ENCODE results near the gene KCNMA1.

The KCNMA1 gene

GRCh38 chr10:76902949-76903348 is 734.7 kb downstream of the KCNMA1 start:
- DNase-seq (ENCODE audit: low read depth in 2 of 2): no peak

GRCh38 chr10:76901701-76902100 is 735.9 kb downstream of the KCNMA1 start:
- no peak for DNase-seq (ENCODE audit: low read depth in 2 of 2)

- DNase-seq (ENCODE audit: low read depth in 2 of 2): no peak
These were observed 738.1 kb downstream of the KCNMA1 start for GRCh38 chr10:76899490-76899889.

DNA sequence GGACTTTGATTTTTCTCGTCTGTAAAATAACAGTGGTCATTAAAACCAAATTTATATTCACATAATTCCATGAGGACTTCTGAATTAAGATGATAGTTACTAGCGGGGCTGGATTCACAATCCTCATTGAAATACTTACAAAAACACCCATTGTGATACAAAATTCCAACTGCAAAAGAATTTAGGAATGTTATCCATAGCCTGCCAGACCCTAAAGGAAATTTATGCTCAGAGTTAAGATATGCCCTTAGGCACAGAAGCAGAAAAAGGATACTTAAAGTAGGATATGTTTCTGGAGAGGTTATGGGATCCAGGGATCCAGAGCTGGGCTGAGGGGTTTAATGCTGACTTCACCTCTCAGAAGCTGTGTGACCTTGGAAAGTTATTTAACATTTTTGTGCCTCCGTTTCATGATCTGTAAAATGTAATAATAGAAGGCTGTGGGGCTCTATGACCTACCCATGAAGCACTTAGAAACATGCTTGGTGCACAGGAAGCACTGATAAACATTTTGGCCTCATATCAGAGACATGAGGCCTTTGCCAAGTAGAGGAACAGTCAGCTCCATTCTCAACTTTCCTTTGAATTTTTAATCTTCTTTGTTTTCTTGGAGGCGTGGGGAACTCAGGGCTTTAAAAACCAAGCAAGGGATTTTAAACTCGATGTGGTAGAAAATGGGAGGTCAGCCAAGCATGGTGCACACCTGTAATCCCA is 744.7 kb downstream of the KCNMA1 start:
- no peak for DNase-seq (ENCODE audit: low read depth in 2 of 2)

- DNase-seq (ENCODE audit: low read depth in 2 of 2): no peak
These were observed 750.2 kb downstream of the KCNMA1 start for GRCh38 chr10:76887223-76888010.

DNA sequence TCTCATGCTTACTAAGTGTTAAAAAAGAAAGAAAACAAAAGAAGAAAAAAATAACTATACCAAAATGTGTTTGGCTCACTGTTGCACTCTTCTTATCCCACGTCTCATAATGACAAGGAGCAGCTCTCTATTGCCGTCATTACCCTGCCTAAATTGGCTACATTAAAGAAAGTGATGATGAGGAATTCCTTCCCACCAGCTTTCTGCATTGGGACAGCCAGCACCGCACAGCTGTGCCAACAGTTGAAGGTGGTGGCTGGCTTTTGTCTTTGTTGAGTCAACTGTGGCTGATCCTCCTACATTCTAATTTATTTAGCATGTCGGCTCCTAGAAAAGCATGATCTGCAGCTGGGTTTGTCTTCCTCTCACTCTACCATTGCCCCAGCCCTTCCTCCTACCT is 751.8 kb downstream of the KCNMA1 start:
- no peak for DNase-seq (ENCODE audit: low read depth in 2 of 2)

DNA sequence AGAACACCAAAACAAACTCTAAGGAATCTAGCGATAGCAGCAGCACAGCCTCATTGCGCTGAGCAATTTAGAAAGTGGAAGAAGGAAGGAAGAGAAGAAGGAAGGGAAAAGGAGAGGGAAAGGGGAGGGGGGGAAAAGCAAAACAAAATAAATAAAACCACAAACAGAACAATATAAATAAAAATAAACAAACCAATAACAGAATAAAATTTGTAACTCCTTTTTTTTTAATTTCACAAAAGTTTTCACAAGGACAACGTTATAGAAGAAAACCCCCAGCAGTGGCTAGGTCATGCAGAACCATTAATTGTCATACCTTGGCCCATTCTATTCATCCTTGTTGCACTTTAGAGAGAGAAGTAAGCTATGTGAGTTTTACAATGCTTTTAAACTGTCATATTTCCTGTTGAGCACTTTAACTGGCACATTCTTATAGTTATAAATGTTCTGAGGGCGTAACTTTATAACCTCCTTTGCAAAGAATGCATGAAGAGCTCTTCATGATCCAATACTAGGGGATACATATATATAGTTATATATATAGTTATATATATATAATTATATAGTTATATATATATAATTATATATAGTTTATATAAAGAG is 752.8 kb downstream of the KCNMA1 start:
- DNase-seq (ENCODE audit: low read depth in 2 of 2): no peak

GRCh38 chr10:76883596-76883995 is 754.0 kb downstream of the KCNMA1 start:
- no peak for DNase-seq (ENCODE audit: low read depth in 2 of 2)

DNA sequence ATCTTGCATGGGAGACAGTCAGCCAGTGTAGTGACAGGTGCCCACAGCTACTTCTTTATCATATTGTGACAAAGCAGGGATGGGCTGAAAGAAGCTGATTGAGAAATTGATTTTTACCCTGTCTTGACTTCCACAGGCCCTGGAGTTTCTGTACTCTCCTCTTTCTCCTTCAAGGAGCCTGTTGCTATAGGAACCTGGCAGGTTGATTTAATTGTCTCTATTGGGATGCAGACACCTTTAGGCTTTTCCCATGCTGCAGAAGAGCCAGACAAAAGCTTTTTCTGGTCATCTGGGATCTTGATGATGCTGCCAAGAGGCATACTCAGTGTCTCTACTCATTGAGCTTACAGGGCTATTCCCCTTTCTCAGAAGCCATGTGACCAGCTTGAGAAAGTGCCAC is 754.8 kb downstream of the KCNMA1 start:
- DNase-seq (ENCODE audit: low read depth in 2 of 2): no peak

GRCh38 chr10:76882245-76882644 is 755.4 kb downstream of the KCNMA1 start:
- no peak for DNase-seq (ENCODE audit: low read depth in 2 of 2)

DNA sequence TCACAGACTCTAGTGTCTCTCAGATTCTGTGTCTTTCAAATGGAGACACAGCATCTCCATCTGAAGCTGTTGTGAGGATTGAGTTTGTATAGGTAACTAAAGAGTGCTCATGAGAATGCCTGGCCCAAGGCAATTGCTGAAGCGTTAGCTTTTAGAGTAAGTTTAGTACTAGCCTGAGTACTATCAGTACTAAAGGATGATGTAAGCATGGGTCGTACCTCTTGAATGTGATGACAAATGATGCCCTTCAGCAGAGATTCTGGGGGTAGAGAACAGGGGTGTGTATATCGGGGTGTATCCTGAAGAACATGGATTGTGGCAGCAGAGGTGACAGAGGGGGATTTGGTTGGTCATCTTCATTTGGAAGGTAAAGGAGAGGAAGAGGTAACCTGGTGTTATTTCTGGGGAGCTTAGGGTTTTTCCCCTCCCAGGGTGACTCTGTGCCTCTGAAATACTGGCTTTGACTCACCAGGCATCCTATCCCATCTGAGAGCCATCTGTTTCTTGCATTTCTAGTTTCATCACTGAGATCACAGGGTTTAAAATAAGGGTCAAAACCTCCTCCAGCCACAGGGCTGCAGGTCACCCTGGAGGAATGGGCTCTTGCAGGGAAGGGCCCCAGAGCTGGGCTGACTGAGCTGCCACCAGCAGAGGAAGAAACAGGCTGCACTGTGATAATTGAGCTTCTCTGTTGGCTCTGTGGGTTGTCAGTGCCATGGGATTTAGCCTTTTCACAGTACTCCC is 756.0 kb downstream of the KCNMA1 start:
- no peak for DNase-seq (ENCODE audit: low read depth in 2 of 2)

GRCh38 chr10:76880931-76881330 is 756.7 kb downstream of the KCNMA1 start:
- DNase-seq (ENCODE audit: low read depth in 2 of 2): no peak

DNA sequence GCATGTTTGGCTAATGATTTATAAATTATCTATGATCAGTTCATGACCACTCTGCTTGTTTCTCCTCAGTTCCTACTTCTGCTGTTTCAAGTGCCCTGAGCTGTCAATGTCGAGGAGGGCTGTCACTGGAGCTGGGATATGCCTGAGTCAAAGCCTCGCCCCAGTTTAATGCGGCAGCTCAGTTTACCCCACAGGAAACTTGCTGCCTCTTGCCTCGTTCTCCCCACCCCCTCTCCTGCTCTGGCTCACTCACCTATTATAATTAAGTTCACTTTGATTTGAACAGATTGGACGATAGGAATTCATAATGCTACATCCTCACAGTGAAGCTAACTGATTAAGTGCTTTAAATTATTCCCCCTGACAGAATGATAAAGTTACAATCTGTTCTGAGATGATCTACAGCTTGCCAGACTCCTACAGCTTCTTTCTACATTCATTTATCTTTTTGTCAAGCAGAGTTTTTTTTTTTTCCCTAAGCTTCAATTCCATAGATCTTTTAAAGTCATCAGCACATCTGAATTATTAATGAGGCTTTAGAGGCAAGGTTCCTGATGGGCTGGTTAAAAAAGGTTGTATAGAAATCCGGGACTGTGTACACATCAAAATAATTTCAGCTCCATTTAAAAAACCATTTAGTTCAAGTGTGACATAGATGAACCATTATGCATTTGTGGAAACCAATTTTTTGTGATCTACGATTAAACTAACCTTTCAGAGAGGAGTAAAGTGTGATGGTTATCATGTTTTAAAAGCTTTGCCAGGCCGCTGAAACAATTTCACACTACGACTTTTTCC is 758.3 kb downstream of the KCNMA1 start:
- no peak for DNase-seq (ENCODE audit: low read depth in 2 of 2)

DNA sequence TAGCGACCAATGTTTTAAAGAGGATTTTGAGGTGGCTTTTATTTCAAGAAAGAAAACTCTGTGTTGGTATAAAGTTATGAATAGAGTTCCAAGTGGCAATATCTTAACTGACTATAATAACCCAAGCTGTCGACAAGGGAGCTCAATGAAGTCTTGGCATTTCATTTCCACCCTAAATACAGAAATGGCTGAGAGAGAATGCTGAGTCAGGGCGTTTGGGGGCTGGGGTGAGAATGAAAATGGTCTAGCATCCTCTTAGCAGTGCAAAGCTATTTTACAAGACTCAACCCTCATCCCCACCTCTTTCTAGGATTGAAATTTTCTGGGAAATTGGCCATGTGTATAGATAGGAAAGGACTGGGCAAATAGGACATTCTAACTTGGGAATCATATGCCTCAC is 759.1 kb downstream of the KCNMA1 start:
- no peak for DNase-seq (ENCODE audit: low read depth in 2 of 2)

GRCh38 chr10:76874896-76875295 is 762.7 kb downstream of the KCNMA1 start:
- DNase-seq (ENCODE audit: low read depth in 2 of 2): no peak

GRCh38 chr10:76874176-76874575 is 763.4 kb downstream of the KCNMA1 start:
- no peak for DNase-seq (ENCODE audit: low read depth in 2 of 2)

DNA sequence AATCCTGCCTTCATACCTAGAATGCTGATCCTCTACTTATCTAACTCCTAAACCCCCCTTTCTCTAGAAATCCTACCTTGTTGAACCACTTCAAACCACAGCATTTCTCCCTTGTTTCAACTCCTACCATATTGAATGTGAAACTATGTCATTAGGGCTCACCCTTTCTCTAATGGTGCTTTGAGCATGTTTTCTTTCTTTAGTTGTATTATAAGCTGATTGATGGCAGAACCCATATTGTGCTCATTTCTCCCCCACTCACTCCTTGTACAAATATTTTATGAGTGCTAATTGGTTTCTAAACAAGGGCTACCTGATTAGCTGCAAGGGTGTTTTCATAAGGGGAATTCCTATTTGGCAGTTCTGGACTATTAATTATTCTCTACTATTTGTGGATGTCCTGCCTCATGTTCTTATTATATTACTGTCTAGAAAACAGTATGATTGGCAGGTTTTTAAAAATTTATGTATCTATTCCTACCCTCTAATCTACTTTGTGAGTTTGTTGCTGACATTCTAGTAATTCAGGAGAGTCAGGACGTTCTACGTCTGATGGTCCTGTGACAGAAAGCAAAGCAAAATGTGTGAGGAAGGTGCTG is 765.8 kb downstream of the KCNMA1 start:
- no peak for DNase-seq (ENCODE audit: low read depth in 2 of 2)

- no peak for DNase-seq (ENCODE audit: low read depth in 2 of 2)
These were observed 767.7 kb downstream of the KCNMA1 start for GRCh38 chr10:76869931-76870330.

DNA sequence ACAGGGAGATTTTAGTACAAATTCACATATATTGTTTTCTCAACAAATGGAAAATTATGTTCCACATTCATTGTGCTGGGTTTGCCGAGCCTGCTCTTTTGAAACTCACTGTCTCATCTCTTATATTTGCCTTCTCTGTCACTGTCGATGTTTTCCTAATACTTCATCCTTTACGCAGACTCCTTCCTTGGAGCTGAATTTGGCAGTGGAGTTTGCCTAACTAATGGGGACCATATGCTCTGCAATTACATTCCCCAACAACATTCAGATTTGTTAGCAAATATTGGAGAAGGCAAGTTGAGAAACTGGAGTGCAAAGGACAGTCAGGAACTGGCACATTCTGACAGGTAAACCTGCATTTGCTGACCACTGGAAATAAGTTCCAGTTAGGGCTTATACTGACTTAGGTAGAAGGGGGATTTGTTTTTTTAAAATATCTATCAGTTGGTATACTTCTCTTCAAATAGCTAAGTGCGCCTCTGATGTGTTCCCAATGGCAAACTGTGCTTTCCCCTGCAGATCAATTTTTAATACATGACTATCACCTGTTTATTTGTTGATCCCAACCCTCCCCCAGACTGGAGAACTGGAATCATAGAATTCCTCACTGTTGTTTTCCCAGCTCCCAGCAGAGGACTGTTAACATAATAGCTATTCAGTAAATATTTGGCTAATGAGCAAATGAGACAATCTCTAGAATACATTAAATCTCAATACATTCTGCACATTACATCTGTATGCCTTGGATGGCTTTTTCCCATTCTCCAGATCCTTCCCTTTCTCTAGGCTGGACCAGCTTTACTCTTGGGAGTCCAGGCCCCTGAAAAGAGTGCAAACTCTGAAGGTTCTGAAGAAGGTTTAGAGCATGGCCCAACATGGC is 769.3 kb downstream of the KCNMA1 start:
- no peak for DNase-seq (ENCODE audit: low read depth in 2 of 2)

All from stimulated activated CD4-positive, alpha-beta T cell treated with anti-CD3 and anti-CD28 coated beads, Interleukin-1b, Interleukin-23, amount 100 ng/mL, for 4 hours (primary cell).